GM20000 (cell line): ENCODE data around the gene ASPSCR1.

Experiments used
- DNase-seq: peaks from one replicate; pipeline ENCODE4 v3.0.0; 2012; ENCODE audit warnings: low spot score
- TF ChIP-seq, protein P1 (sequence below): IDR thresholded peaks from 2 replicates; pipeline ENCODE4 v1.5.1; 2012; ENCODE audit warnings: mild to moderate bottlenecking, control low read depth; ENCODE audit errors: extremely low read depth, missing control alignments

The ASPSCR1 gene

DNA sequence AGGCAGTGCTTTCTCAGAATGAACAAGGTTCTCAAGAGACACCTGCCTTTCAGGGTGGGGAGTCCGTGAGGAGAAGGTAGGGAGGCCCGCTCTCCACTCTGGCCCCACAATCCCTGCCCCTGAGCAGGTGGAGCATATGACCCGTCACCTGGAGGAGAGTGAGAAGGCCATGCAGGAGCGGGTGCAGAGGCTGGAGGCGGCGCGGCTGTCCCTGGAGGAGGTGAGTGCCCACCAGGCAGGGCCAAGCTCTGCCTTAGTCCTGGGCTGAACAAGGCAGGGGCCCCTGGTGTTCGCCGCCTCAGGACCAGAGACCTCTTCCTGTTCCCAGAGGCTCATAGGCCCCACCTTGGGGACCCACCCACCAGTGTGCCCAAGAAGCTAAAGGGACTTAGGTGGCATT lies 51.5 kb downstream of the ASPSCR1 start:
- TF ChIP-seq, protein P1, sequence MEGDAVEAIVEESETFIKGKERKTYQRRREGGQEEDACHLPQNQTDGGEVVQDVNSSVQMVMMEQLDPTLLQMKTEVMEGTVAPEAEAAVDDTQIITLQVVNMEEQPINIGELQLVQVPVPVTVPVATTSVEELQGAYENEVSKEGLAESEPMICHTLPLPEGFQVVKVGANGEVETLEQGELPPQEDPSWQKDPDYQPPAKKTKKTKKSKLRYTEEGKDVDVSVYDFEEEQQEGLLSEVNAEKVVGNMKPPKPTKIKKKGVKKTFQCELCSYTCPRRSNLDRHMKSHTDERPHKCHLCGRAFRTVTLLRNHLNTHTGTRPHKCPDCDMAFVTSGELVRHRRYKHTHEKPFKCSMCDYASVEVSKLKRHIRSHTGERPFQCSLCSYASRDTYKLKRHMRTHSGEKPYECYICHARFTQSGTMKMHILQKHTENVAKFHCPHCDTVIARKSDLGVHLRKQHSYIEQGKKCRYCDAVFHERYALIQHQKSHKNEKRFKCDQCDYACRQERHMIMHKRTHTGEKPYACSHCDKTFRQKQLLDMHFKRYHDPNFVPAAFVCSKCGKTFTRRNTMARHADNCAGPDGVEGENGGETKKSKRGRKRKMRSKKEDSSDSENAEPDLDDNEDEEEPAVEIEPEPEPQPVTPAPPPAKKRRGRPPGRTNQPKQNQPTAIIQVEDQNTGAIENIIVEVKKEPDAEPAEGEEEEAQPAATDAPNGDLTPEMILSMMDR = no peak
- no peak for DNase-seq

DNA sequence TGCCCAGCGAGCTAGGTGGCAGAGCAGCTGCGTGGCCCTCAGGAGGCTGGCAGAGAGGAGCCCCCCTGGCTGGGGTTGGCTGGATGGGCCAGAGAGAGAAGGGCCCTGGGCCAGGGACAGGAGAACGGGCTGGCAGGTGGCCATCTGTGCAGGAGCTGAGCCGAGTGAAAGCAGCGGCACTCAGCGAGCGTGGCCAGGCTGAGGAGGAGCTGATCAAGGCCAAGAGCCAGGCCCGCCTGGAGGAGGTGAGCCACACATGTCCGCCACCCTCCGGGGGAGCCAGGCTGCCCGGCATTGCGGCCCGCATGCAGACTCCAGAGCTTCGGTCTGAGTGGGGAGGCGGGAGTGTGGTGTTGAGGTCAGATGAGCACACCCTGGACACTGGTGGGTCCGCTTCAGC lies 52.0 kb downstream of the ASPSCR1 start:
- no peak for DNase-seq
- TF ChIP-seq, protein P1 = no peak

DNA sequence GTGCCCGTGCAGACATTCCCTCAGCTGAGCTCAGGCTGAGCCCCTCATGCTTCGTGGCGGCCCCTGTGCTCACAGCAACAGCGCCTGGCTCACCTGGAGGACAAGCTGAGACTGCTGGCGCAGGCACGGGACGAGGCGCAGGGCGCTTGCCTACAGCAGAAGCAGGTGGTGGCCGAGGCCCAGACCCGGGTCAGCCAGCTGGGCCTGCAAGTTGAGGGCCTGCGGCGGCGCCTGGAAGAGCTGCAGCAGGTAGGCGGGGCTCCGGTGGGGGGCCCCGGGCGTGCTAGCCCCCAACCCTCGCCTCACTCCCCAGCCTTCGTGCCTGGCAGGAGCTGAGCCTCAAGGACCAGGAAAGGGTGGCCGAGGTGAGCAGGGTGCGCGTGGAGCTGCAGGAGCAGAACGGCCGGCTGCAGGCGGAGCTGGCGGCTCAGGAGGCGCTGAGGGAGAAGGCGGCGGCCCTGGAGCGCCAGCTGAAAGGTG lies 52.6 kb downstream of the ASPSCR1 start:
- no peak for DNase-seq
- TF ChIP-seq, protein P1 = no peak

DNA sequence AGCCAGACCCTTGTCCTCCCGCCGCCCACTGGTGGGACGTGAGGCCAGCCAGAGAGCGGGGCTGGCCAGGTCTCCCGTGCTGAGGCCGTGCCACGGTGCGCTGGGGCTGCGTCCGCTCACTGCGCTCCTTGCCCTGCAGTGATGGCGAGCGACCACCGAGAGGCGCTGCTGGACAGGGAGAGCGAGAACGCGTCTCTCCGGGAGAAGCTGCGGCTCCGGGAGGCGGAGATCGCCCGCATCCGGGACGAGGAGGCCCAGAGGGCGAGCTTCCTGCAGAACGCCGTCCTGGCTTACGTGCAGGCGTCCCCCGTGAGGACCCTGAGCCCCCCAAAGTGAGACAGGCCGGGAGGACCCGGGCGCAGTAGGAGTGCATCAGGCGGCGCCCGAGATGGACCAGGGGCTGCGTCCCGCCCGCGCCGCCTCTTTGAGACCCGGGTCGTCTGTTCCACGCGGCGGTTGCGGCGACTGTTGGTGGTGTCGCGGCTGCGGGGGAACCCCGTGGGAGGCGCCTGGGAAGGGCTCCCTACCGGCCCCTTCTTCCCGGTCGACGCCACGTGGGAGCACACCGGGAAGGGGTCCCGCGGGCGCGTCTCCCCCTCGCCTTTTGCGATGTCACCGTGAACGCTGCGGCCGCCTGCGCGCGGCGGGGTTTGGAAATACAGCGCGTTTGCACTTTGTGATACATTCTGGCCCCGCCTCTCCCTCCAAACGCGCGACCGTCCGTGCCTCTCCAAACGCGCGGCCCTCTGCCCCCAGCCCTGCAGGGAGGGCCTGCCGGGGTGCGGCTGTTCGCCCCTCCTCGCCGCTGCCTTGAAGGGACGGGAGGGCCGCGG lies 53.3 kb downstream of the ASPSCR1 start:
- peak; percentile 91 for DNase-seq
- TF ChIP-seq, protein P1 = peak; percentile 91

DNA sequence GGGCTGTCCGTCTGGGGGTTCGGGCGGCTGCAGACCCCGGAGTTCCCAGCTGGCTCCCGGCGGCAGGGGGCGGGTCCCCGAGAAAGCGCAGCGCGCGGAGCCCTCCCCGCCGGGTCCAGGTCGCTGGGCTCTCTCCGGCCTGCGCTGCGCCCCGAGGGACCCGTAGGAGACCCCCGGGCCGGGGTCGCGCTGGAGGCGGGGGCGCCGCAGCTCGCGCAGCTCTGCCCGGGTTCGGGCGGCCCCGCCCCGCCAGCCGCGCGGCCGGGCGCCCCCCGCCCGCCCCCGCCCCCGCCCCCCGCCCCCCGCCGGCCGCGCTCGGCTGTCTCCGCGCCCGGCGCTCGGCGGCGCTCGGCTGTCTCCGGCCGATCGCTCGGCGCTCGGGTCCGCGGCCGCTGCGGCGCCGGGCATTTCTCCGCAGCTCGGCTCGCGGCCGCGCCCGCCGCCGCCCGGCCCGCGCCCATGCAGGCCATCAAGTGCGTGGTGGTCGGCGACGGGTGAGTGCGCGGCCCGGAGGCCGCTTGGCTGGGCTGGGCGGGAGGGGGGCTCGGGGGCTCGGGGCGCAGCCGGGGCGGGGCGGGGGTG lies 54.0 kb downstream of the ASPSCR1 start, which contains the start of gene RAC3:
TSS of gene RAC3 (plus strand) at position 376 of the 582 bp plus-strand sequence. CDS start at position 460, 84 bp downstream.
- TF ChIP-seq, protein P1 = no peak
- DNase-seq = peak; percentile 84

DNA sequence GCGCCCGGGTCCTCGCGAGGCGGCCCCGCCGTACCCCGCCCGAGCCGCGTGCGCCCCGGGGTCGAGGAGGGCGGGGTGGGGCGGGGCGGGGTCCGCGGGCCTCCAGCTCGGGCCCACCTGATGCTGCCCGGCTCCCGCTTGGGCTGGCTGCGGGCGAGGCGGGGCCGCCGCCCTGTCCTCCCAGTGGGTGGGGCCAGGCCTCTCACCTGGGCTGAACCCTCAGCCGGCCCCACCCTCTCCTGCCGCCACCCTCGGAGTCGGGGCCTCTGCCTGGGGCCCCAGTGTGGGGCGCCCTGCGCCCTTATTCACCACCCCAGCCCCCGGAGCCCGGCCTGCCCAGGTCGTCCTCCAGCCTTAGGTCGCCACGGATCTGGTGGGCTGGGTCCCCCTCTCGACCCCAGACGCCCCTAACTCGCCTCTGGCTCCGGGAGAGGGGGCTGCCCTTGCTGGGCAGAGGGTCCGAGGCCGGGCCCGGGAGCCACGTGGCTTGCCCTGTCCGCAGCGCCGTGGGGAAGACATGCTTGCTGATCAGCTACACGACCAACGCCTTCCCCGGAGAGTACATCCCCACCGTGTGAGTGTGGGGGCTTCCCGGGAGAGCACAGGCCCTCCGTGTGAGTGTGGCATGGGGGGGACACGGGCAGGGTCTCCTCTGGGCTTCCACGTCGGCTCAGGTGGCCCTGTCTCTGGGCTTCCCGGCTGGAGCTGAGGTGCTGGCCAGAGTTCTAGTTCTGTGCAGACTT lies 54.6 kb downstream of the ASPSCR1 start:
- peak; percentile 77 for DNase-seq
- TF ChIP-seq, protein P1 = no peak
